HG03439 (cell line): Measurements from ENCODE around the gene SLC2A10.

Experiments used
- ATAC-seq: cut with Tn5 transposase; IDR thresholded peaks from one replicate; pipeline ENCODE4 v1.9.1; 2021; ENCODE audit warnings: mild to moderate bottlenecking, moderate library complexity; ENCODE audit not compliant: unreplicated experiment

The SLC2A10 gene

GRCh38 chr20:46701986-46702385 is 7.5 kb upstream of the SLC2A10 start:
- no peak for ATAC-seq

GRCh38 chr20:46702447-46703203 is 6.8 kb upstream of the SLC2A10 start:
- no peak for ATAC-seq

- no peak for ATAC-seq
Observed at GRCh38 chr20:46703435-46703834, 6.0 kb upstream of the SLC2A10 start.

- no peak for ATAC-seq
Observed at GRCh38 chr20:46704714-46705377, 4.6 kb upstream of the SLC2A10 start.

- ATAC-seq: no peak
Observed at GRCh38 chr20:46705378-46705729, 4.1 kb upstream of the SLC2A10 start.

- no peak for ATAC-seq
Observed at GRCh38 chr20:46706242-46706641, 3.2 kb upstream of the SLC2A10 start.

- no peak for ATAC-seq
Observed at GRCh38 chr20:46708172-46708860, 1.1 kb upstream of the SLC2A10 start.

- no peak for ATAC-seq
Observed at GRCh38 chr20:46709055-46709458, 392 bp upstream of the SLC2A10 start.

GRCh38 chr20:46710153-46710913 is 884 bp downstream of the SLC2A10 start:
- no peak for ATAC-seq

- no peak for ATAC-seq
Observed at GRCh38 chr20:46712056-46712636, 2.7 kb downstream of the SLC2A10 start.

- no peak for ATAC-seq
Observed at GRCh38 chr20:46713957-46714834, 4.7 kb downstream of the SLC2A10 start.

- ATAC-seq: no peak
Observed at GRCh38 chr20:46715292-46715756, 5.9 kb downstream of the SLC2A10 start.

- ATAC-seq: no peak
Observed at GRCh38 chr20:46717818-46718541, 8.5 kb downstream of the SLC2A10 start.

GRCh38 chr20:46720019-46720418 is 10.6 kb downstream of the SLC2A10 start:
- no peak for ATAC-seq

GRCh38 chr20:46720776-46721425 is 11.5 kb downstream of the SLC2A10 start:
- no peak for ATAC-seq

GRCh38 chr20:46721476-46721875 is 12.0 kb downstream of the SLC2A10 start:
- no peak for ATAC-seq

- no peak for ATAC-seq
Observed at GRCh38 chr20:46722450-46722849, 13.0 kb downstream of the SLC2A10 start.

GRCh38 chr20:46723039-46723438 is 13.6 kb downstream of the SLC2A10 start:
- no peak for ATAC-seq
